NCI-H748 treated with DMSO at 0.1 percent for 48 hours (cell line): ENCODE results near the gene GGPS1.
A peak's percentile ranks its signal among the peaks of the same experiment; 100 is the strongest.
"Not testable (repeated sequence)": the region's sequence is repeated elsewhere in the genome, so short reads cannot be mapped to it uniquely, and the experiment has no call there.

Experiments used
- DNase-seq: peaks from one replicate; lab custom pipeline; 2025; lab: John Stamatoyannopoulos, UW

GGPS1 gene

DNA sequence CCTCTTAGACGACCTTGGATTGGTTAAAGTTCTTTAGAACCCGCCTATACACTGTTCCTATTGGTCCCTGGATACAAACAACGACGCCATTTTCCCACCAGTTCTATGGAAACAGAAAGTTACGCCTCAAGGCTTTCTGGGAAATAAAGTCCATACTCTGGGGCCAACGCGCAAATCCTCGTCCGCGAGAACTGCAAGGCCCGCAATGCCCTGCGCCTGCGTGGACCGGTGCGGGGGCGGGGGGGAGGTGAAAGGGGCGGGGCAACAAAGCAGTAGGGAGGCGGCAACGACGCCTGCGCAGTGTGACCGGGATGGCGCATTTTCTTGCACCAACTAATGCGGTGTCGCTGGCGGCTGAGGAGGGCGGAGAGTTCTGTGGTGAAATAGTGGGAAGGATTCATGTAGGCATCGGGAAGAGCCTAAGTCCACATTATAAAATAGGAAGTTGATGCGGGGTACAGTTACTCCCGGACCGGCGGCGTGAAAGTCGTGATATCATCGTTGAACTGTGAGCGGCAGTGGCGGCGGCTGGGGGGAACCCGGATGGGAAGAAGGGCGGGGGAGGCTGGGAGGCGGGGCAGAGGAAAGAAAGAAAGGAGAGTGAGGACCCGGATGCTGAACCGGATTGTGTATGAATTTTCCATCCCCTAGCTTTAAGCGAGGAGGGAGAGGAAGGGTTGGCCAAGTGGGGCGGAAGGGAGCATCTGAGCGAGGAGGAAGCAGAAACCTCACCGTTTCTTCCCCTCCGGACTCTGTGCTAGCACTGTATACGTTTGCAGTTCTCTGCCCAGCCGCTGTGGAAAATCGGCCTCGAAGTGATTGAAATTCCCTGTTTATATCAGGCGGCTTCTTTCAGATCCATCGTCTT is at the start of gene GGPS1:
TSS of gene GGPS1 (plus strand) at position 300 of the 868 bp plus-strand sequence. CDS start 6,695 bp downstream, outside the sequence.
- DNase-seq = peak; percentile 94

DNA sequence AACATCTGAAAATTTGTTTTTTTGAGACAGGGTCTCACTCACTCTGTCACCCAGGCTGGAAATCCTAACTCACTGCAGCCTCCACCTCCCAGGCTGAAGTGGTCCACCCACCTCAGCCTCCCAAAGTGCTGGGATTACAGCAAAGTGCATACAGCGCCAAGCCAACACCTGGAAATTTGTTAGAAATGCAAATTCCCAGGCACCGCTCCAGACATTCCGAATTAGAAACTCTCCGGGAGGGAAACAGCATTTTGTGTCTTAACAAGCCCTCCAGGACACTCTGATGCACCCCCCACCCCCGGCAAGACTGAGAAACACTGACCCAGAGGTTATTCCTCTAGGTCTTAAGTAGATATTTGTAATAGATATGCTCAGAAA is 49.5 kb upstream of the GGPS1 start:
- DNase-seq = no peak

DNA sequence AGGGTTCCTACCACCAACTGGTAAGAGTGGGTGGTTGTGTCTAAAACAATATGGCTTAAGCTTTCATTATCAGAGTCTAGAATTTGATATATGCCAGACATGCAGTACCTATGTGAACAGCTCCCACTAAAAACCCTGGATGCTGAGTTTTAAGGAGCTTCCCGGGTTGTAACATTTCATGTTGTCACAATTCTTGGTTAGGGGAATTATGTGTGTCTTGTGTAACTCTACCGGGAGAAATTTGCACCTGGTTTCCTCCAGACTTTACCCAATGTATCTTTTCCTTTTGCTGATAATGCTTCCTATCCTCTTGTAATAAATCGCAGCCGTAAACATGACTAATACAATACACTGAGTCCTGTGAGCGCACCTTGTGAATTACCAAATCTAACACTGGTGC is 48.7 kb upstream of the GGPS1 start:
- DNase-seq = no peak

DNA sequence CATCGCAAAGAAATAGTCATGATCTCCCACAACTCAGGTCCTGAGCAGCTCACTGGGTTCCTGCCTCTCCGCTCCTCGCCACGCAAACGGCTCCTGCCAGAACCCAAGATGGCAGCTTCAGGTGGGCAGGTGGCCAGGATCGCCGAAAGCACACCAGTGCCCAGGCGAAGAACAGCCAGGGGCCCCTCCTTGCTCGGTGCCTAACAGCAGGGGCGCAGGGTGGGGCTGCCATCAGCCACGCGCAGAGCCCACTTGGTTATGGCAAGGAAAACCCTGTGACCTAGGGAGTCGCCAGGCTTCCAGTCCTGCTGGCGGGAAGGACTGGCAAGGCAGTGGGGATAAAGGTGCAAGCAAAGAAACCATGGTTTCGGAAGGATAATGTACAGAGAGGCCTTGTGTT is 47.9 kb upstream of the GGPS1 start:
- no peak for DNase-seq

DNA sequence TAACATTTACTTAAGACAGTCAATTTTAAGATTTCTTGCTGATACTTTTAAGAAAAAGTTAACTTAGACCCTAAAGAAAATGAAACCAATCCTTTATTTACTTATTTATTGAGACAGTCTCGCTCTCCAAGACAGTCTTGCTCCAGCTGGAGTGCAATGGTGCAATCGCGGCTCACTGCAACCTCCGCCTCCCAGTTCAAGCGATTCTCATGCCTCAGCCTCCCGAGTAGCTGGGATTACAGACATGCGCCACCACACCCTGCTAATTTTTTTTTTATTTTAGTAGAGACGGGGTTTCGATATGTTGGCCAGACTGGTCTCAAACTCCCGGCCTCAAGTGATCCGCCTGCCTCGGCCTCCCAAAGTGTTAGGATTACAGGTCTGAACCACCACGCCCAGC is 44.7 kb upstream of the GGPS1 start:
- DNase-seq = not testable (repeated sequence)

DNA sequence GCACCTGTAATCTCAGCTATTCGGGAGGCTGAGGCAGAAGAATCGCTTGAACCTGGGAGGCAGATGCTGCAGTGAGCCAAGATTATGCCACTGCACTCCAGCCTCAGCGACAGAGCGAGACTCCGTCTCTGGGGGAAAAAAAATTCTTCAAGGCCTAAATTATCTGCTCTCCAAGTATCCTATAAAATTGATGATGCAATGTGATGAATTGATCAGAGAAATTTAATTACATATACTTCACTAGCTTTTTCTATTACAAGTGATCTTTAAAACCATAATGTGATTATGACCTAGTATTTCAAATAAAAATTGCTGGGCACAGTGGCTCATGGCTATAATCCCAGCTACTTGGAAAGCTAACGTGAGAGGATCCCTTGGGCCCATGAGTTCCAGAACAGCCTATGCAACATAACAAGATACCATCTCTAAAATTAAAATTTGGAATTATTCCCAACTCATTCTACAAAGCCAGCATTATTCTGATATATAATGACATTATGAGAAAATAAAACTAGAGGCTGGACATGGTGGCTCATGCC is 44.1 kb upstream of the GGPS1 start:
- DNase-seq = no peak

DNA sequence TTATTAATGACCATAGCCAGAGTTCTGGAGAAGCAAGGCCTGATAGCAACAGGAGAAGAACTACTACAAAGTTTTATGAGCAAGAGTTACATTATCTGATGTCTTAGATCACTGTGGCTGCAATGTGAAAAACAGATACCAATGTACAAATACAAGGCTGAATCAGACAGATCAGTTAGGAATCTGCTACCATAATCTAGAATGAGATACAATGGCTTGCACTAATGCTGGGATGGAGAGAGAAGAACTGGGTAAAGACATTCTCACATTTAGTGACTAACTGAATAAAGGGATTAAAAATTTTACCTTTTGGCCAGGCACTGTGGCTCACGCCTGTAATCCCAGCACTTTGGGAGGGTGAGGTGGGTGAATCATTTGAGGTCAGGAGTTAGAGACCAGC is 41.7 kb upstream of the GGPS1 start:
- no peak for DNase-seq

DNA sequence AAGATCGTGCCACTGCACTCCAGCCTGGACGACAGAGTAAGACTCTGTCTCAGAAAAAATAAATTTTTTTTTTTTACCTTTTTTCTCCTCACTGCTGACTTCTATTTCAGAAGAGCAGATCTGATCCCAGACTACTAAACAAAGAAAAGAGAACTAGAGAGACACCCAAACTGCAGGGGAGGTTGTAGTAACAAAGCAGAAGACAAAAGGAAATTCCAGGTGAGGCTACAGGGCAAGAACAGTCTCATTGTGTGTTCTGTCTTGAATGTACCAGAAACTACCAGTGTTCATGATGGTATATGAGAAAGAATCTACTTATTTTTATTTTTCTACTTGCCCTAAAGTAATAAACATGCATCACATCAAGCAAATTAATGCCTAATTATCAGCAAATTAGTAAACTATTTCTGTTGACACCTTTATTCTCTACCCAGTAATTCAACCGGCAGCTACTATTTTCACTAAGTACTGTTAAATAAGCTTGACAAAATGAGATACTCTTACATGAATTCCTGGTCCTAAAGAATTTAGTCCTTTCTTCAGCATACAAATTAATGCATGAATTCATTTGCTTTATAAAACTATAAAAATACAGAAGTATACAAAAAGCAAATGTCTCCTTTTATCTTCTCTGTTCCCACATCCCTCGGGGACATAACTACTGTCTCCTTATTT is 41.0 kb upstream of the GGPS1 start:
- no peak for DNase-seq

DNA sequence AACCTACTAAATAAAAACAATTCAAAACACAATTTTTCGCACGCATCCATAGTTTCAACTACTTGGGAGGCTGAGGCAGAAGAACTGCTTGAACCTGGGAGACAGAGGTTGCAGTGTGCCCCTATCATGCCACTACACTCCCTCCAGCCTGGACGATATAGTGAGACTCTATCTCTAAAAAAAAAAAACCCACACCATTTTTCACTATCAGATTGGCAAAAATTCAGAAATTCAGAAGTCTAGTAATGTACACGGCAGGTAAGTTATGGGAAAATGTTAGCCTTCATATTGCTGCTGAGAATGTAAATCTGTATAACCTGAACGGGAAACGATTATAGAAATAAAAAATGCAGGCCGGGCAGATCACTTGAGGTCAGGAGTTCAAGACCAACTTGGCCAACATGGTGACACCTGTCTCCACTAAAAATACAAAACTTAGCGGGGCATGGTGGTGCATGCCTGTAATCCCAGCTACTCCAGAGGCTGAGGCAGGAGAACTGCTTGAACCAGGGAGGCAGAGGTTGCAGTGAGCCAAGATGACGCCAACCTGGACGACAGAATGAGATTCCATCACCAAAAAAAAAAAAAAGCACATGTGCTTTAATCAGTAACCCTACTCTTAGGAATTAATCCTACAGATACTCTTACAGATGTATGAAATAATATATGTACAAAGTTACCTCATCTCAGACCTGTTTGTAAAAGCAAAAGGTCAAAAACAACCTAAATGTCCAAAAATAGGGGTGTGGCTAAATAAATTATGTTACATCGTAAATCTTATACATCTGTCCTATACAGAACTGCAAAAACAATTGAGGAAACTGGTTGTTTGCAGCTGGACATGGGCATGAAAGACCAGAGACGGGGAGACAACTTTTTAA is 38.3 kb upstream of the GGPS1 start:
- no peak for DNase-seq

DNA sequence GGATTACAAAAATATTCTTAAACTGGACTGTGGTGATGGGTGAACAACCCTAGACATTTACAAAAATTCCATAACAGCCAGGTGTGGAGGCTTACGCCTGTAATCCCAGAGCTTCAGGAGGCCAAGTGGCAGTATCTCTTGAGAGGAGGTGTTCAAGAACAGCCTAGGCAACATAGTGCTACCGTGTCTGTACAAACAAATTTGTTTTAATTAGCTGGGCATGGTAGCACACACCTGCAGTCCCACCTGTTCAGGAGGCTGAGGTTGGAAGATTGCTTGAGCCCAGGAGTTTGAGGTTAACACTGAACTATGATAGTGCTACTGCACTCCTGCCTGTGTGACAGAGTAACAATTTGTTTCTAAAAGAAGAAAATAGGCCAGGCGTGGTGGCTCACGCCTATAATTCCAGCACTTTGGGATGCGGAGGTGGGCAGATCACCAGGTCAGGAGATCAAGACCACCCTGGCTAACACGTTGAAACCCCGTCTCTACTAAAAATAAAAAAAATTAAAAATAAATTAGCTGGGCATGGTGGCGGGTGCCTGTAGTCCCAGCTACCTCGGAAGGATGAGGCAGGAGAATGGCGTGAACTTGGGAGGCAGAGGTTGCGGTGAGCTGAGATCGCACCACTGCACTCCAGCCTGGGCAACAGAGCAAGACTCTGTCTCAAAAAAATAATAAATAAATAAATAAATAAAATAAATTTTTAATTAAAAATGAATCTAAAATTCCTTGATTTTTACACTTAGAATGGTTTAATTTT is 37.4 kb upstream of the GGPS1 start:
- DNase-seq = no peak

DNA sequence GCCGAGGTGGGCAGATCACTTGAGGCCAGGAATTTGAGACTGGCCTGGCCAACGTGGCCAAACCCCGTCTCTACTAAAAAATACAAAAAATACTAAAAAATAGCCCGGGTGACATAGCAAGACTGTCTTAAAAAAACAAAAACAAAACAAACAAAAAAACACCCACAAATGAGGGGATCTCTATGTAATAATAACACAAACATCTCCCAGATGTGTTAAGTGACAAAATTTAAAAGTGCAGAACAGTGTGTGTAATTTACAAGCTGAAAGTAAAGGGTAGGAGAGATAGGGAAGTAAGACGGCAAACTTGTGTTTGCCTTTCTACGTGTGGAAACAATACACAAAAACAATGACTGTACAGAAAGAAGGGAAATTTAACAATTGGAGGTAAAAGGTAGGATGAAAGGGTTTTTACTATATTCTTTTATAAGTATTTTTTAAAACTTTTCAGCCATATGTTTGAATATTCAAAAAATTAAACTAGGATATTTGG is 36.7 kb upstream of the GGPS1 start:
- no peak for DNase-seq

DNA sequence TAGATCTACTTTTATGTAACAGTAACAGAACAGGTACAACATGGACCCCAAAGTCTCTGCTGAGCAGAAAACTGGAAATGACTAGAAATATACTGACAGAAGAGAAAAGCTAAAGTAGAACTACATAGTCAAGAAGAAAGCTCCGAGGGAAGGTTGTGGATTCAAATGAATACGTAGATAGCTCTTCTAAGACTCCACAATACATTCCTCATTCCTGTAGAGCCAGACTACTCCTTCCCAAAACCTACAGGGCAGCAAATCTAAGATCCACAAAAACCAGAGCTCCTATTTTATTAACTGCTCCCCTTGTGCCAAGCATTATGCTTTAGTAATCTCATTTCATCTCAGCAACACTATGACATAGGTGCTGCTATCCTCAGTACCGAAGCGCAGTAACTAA is 35.6 kb upstream of the GGPS1 start:
- DNase-seq = no peak

DNA sequence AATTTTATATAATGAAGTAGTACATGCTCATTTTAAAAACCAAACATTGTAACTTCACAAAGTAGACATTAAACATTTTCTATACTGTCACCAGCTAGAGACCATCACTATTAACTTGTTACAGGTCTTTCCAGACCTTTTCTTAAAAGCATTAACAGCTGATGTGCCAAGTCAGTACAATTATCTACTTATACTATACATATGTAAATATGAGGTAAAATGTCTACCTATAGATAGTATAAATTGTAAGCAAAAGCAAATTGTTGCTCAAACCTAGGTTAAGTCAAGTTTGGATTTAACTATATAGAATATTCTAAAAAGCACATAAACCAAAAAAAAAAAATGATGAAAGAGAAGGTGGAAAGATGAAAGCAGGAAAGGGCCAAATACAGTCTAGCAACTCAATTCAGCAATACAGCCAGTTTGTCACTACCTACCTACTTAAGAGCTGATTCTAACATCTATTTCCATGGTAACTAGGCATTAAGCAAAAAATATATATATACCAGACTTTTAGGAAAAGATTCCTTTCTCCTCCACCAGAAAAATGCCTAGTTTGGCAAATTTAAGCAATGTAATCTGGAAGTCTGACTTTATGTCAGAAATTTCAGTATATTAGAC is 34.9 kb upstream of the GGPS1 start:
- no peak for DNase-seq

DNA sequence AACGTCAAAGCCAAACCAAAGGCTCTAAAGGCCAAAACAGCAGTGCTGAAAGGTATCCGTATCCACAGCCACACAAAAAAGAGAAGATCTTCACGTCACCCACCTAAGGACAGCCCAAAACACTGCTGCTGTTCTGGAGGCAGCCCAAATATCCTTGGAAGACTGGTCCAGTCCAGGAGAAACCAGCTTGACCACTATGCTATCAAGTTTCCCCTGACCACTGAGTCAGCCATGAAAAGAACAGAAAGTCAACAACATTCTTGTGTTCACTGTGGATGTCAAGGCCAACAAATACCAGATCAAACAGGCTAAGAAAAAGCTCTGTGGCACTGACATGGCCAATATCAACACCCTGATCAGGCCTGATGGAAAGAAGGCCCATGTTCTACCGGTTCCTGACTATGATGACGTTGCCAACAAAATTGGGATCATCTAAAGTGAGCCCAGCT is 32.4 kb upstream of the GGPS1 start:
- DNase-seq = no peak

DNA sequence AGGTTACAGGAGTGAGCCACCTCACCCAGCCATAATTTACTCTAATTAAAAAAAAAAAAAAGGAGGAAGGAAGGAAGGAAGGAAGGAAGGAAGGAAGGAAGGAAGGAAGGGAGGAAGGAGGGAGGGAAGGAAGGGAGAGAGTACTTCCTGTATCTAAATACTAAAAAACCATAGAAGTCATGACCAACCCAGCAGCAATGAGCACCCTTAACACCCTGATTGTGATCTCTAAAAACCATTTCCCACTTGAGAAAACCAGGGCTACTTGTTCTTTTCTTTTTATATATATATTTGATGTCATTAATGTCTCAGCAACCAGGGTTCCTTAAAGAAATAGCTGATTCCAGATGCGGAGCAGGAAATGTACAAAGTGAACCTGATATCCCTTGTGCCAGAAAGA is 31.6 kb upstream of the GGPS1 start:
- DNase-seq = no peak

DNA sequence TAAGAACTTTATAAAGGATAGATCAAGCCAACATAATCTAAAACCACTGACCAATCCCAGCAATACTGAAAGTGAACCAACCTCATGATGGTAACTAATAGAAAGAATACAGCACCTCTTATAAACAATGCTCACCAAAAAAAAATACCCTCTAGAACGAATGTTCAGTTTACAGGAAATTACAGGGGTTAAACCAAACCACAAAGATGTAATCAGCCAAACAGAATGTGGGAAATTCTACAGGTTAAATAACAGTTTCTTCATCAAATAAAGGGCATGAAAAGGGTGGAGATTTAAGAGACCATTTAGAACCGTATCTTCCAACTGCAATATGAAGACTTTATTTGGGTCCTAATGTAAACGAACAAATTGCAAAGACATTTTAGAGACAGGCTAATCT is 30.8 kb upstream of the GGPS1 start:
- DNase-seq = no peak

DNA sequence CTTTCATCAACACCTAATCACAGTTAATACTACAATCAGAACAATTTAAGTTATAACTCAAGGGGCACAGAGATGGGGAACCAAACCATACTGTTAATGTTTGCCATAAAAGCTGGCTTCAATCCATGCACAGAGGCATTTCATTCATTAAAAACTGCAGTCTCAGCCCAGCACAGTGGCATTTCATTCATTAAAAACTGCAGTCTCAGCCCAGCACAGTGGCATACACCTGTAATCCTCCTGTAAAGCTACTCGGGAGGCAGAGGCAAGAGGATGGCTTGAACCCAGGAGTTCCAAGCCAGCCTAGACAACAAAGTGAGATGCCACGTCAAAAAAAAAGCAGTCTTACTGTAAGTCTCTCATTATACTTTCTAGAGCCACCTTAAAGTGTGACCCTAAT is 29.6 kb upstream of the GGPS1 start:
- no peak for DNase-seq

DNA sequence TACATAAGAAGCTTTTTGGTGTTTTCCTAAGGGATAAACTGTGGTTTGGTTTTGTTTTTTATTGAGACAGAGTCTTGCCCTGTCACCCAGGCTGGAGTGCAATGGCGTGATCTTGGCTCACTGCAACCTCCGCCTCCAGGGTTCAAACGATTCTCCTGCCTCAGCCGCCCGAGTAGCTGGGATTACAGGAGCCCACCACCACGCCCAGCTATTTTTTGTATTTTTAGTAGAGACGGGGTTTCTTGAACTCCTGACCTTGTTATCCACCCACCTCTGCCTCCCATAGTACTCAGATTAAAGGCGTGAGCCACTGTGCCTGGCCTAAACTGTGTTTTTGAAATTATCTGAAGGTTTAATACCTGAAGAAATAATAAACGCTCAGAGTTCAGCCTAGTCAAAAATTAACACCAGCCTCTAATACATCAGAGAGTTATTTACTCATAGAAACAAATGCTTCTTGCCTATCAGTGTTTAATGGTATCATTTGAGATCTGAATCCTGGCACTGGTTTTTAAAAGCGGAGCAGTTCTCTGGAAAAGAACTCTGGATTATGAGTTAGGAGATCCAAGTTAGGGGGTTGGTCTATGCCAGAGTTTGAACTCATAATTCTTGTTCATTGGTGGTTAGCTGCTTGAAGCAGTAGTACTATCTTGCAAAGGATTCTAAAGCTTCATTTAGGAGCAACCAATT is 29.1 kb upstream of the GGPS1 start:
- no peak for DNase-seq

DNA sequence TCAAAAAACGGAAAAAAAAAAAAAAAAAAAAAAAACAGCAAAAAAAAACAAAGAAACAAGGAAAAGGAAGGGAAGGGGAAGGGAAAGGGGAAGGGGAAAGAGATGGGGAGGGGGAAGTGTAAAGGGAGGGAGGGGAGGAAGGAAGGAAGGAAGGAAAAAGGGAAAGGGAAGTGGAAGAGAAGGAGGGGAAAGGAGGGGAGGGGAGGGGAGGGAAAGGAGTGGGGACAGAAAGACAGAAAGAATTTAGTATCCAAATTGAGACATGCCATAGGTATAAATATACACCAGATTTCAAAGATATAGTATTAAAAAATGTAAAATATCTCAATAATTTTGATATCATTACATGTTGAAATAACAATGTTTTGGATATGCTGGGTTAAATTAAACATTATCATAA is 26.2 kb upstream of the GGPS1 start:
- DNase-seq = no peak
